Natural killer cell (primary cell): ENCODE results near the gene SOCS7. TPM values are rescaled to one million over a fixed set of nuclear protein-coding genes. Genes with fewer than 3 reads are reported as not detected.

Experiments used
- ATAC-seq, 3 donors: fragments of 150-1000 bp in 2 of 3; fragments of 200-7000 bp in 1 of 3; cut with Tn5 transposase; 1 replicate in 1 of 3; 2 replicates in 2 of 3; pipeline ENCODE4 v1.10.0; 2021; ENCODE audit warnings: mild to moderate bottlenecking in 2 of 3, moderate library complexity in 2 of 3
- DNase-seq, 2 donors: peaks; one replicate each; pipeline versions ENCODE4 v3.0.0 to v3.0.0-alpha.2; 2013 to 2021; ENCODE audit warnings: mixed read lengths in 1 of 2
- H3K27ac ChIP-seq: one replicate; pipeline ENCODE4 v1.5.1; 2013; ENCODE audit warnings: mild to moderate bottlenecking, low read length
- H3K27me3 ChIP-seq: one replicate; pipeline ENCODE4 v1.6.1; 2013; ENCODE audit warnings: low read length; ENCODE audit not compliant: control insufficient read depth, insufficient read depth
- H3K36me3 ChIP-seq: one replicate; pipeline ENCODE4 v1.6.1; 2013; ENCODE audit warnings: low read length; ENCODE audit not compliant: control insufficient read depth, insufficient read depth
- H3K4me1 ChIP-seq: one replicate; pipeline ENCODE4 v1.6.1; 2013; ENCODE audit warnings: low read length; ENCODE audit not compliant: control insufficient read depth, insufficient read depth
- H3K4me3 ChIP-seq: one replicate; pipeline ENCODE4 v1.5.1; 2013; ENCODE audit warnings: low read length
- H3K9me3 ChIP-seq: one replicate; pipeline ENCODE4 v1.6.1; 2013; ENCODE audit warnings: low read length; ENCODE audit not compliant: control insufficient read depth, insufficient read depth
- H3K27ac Mint-ChIP-seq, 2 donors: one replicate each; pipeline ENCODE4 v1.8.0; 2022; ENCODE audit warnings: mild to moderate bottlenecking in 2 of 2, mixed read lengths in 2 of 2, moderate library complexity in 1 of 2
- H3K27me3 Mint-ChIP-seq, 2 donors: one replicate each; pipeline ENCODE4 v1.8.0; 2022; ENCODE audit warnings: low read depth in 2 of 2, mixed read lengths in 2 of 2
- H3K36me3 Mint-ChIP-seq: one replicate; pipeline ENCODE4 v1.8.0; 2022; ENCODE audit warnings: mixed read lengths
- H3K4me1 Mint-ChIP-seq, 2 donors: one replicate each; pipeline ENCODE4 v1.8.0; 2022; ENCODE audit warnings: mixed read lengths in 2 of 2
- H3K4me3 Mint-ChIP-seq: one replicate; pipeline ENCODE4 v1.8.0; 2022; ENCODE audit warnings: mild to moderate bottlenecking, moderate library complexity, mixed read lengths
- H3K9me3 Mint-ChIP-seq, 2 donors: one replicate each; pipeline ENCODE4 v1.8.0; 2022; ENCODE audit warnings: mixed read lengths in 2 of 2
- CTCF ChIP-seq: fragments of 200-600 bp; IDR thresholded peaks from one replicate; pipeline ENCODE4 v1.8.0; 2022; ENCODE audit warnings: antibody characterized with exemption
- WGBS: methylation state at CpG from one replicate; pipeline ENCODE4 v1.1.7; 2013; ENCODE audit warnings: missing lambda C conversion rate; ENCODE audit not compliant: insufficient coverage; 5-methylcytosine and 5-hydroxymethylcytosine counted together
- intact Hi-C: fragments of 100-400 bp; cut with micrococcal nuclease; formaldehyde crosslinking; loops from one replicate; pipeline ENCODE4 v1.14.2; 2022
- total RNA-seq, 4 donors: library from RNA; stranded (reverse); fragments of 120-200 nt in 1 of 4; gene quantifications; one replicate each; pipeline versions ENCODE4 v1.2.3 to v1.2.4, GENCODE V29; 2013 to 2022

SOCS7 gene
- total RNA-seq, 3 donors from 2014 or later (not counting 1 experiment from before 2014, with no cell fraction given) = 13.6 to 31.8 (median 21.2) TPM

GRCh38 chr17:38450557-38451029, 98.9 kb downstream of the SOCS7 start:
- H3K9me3 ChIP-seq = no peaks in the 10 kb centered on the region
- intact Hi-C loops = no loop called here
- no peaks in the 10 kb centered on the region for H3K36me3 Mint-ChIP-seq
- H3K27me3 Mint-ChIP-seq = peaks cover 20 to 29% of the 10 kb centered on the region in 2 donors
- WGBS = 80% methylated on average over 6 of the region's 6 CpGs
- H3K4me1 Mint-ChIP-seq = peaks cover 10 to 18% of the 10 kb centered on the region in 2 donors
- no peaks in the 10 kb centered on the region for H3K4me1 ChIP-seq
- DNase-seq (no peak), ATAC-seq (no peak)
- no peaks in the 10 kb centered on the region for H3K9me3 Mint-ChIP-seq
- no peaks in the 10 kb centered on the region for H3K36me3 ChIP-seq
- no peak overlapping the region for H3K4me3 Mint-ChIP-seq
- no peak overlapping the region for H3K27ac Mint-ChIP-seq
- peaks cover 10% of the 10 kb centered on the region for H3K27me3 ChIP-seq
- H3K27ac ChIP-seq = no peak overlapping the region
- no peak overlapping the region for H3K4me3 ChIP-seq
- TF ChIP-seq CTCF = no peak

GRCh38 chr17:38451030-38451839, 99.6 kb downstream of the SOCS7 start:
- ATAC-seq (no peak), DNase-seq (no peak)
- peaks cover 10% of the 10 kb centered on the region for H3K27me3 ChIP-seq
- H3K36me3 ChIP-seq = no peaks in the 10 kb centered on the region
- no peak overlapping the region for H3K27ac ChIP-seq
- no peaks in the 10 kb centered on the region for H3K36me3 Mint-ChIP-seq
- no peak for TF ChIP-seq CTCF
- WGBS = 72% methylated on average over 8 of the region's 10 CpGs
- peaks cover 10 to 18% of the 10 kb centered on the region in 2 donors for H3K4me1 Mint-ChIP-seq
- peaks cover 23 to 31% of the 10 kb centered on the region in 2 donors for H3K27me3 Mint-ChIP-seq
- no peak overlapping the region for H3K4me3 ChIP-seq
- intact Hi-C loops = no loop called here
- H3K4me3 Mint-ChIP-seq = no peak overlapping the region
- no peaks in the 10 kb centered on the region for H3K9me3 Mint-ChIP-seq
- H3K9me3 ChIP-seq = no peaks in the 10 kb centered on the region
- H3K4me1 ChIP-seq = no peaks in the 10 kb centered on the region
- no peak overlapping the region for H3K27ac Mint-ChIP-seq

- peak overlapping the region; percentile 58 for H3K4me3 Mint-ChIP-seq
- no peaks in the 10 kb centered on the region for H3K4me1 ChIP-seq
- peaks cover 10 to 18% of the 10 kb centered on the region in 2 donors for H3K4me1 Mint-ChIP-seq
- H3K4me3 ChIP-seq = no peak overlapping the region
- DNase-seq (no peak), ATAC-seq (no peak)
- H3K27me3 ChIP-seq = peaks cover 10% of the 10 kb centered on the region
- H3K9me3 ChIP-seq = no peaks in the 10 kb centered on the region
- no peak for TF ChIP-seq CTCF
- 50% methylated on average over 15 of the region's 18 CpGs for WGBS
- no peaks in the 10 kb centered on the region for H3K9me3 Mint-ChIP-seq
- H3K27me3 Mint-ChIP-seq = peaks cover 30 to 34% of the 10 kb centered on the region in 2 donors
- no peak overlapping the region for H3K27ac ChIP-seq
- H3K27ac Mint-ChIP-seq = no peak overlapping the region
- H3K36me3 ChIP-seq = no peaks in the 10 kb centered on the region
- intact Hi-C loops = no loop called here
- no peaks in the 10 kb centered on the region for H3K36me3 Mint-ChIP-seq
Measured at GRCh38 chr17:38451840-38452529, 100.3 kb downstream of the SOCS7 start.
